GM18868 (cell line): Measurements from ENCODE around the gene NPFF.
"Not testable (repeated sequence)": the region's sequence is repeated elsewhere in the genome, so short reads cannot be mapped to it uniquely, and the experiment has no call there.

Source experiments
- ATAC-seq: cut with Tn5 transposase; IDR thresholded peaks from one replicate; pipeline ENCODE4 v1.9.1; 2021; ENCODE audit warnings: mild to moderate bottlenecking, moderate library complexity; ENCODE audit not compliant: unreplicated experiment

NPFF gene

GRCh38 chr12:53497461-53497860 lies 9.8 kb downstream of the NPFF start:
- ATAC-seq: no peak

- no peak for ATAC-seq
These were observed 10.6 kb downstream of the NPFF start for GRCh38 chr12:53496752-53497032.

DNA sequence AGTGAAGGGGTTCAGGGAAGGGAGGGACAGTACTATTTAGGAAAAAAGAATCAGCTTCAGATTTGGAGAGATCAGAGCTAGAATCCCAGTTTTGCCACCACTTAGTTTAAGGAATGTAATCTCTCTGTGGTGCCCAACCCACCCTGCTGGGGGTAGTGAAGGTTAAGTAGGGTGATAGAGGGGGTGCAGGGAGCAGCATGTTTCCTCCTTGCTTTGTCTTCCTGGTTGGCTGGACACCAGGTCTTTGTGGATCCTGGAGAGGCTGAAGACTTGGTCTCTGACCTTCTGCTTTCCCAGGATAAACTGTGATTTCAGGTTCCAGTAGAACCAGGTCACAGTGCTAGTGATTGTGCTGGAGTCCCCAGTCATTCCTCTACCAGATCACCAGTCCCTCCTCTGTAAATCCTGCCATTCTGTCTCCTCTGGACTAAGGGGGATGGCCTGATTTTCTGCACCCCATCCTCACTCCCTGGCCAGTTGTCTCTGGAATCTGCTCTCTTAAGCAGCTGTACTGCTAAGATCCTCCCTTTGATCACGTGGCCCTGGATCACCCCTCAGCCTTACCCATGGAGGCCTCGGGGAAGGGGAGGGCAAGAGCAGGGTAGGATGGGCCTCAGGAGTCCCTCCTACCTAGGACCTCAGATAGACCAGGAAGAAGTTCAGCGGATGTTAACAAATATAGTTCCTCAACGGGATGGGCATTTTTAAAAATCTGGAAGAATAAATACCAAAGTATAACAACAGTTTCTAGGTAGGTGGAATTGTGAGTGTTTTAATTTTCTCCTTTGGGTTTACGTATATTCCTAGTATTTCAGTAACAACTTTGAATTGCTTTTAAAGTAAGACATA lies 11.2 kb downstream of the NPFF start:
- no peak for ATAC-seq

GRCh38 chr12:53493610-53494391 lies 13.5 kb downstream of the NPFF start:
- ATAC-seq: no peak

DNA sequence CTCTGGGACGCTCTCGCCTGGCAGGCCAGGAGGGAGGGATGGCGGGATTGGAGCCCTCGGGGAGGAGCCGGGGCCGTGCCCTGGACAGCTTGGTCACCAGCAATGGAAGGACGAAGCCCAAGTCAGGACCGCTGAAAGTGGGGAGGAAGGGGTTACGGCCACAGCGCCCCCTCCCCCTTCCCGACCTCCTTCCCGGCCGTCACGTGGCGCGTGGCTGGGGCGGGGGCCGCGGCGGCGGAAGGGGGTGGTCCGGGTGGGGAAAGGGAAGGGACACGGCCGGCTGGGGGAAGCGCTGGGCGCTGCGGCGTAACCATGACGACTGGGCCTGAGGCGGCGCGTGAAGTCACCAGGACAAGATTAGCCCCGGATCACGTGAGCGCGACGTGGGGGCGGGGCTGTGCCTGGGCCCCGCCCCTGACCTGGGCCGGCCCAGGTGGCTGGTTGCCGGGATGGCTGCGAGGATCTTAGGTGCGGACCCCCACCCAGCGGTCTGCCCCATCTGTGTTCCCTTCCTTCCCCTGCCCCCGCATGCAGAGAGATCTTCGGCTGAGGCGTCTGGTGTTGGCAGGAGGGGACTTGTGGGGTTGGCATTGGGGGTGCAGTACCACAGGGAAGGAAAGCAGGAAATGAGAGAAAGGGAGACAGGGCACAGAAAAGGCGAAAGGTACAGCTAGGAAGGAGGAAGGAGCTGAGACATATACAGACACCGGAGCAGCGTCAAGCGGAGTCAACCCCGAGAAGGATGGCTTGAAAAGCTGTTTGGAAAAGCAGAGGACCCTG lies 14.3 kb downstream of the NPFF start:
- ATAC-seq: peak; percentile 93

DNA sequence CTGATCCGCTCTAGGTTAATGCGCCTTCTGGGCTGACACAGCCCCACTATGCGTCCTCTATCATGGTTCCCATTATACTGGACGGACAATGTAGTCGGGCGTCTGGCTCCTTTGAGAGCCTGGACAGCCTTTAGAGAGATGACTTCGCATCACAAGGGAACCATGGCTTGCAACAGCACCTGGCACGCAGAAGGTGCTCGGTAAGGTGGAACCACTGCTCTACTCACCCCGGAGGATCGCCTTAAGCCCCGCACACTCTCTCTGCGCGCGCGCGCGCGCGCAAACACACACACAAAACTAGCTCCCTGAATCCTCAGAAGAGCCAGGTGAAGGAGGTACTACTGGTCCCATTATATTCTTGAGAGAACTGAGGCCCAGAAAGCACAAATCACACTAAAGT lies 15.1 kb downstream of the NPFF start:
- ATAC-seq: no peak

DNA sequence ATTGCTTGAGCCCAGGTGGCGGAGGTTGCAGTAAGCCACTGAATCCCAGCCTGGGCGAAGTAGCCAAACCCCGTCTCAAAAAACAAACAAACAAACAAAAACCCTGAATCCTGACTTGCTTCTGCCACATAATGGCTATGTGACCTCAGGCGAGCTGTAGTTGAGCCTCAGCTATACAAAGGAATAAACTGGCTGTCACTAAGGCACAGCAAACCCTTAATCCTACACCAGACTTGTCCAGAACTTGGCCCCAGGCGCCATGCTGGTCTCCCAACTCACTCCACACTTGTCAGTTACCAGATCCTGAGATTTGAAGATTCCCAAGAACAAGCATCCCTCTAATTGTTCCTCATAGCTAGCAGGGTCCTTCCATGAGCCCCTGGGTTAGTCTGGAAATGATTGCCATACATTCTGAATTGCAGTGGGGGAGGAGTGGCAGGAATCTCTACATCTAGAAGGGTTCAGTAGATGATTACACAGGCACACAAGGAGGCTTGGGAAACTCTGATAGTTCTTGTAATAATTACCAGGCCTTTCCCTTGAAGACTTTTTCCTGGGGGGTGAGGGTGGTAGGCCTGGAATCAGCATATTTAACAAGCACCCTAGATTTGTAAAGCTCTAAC lies 17.9 kb downstream of the NPFF start:
- no peak for ATAC-seq

GRCh38 chr12:53486736-53487487 lies 20.4 kb downstream of the NPFF start:
- ATAC-seq: no peak

DNA sequence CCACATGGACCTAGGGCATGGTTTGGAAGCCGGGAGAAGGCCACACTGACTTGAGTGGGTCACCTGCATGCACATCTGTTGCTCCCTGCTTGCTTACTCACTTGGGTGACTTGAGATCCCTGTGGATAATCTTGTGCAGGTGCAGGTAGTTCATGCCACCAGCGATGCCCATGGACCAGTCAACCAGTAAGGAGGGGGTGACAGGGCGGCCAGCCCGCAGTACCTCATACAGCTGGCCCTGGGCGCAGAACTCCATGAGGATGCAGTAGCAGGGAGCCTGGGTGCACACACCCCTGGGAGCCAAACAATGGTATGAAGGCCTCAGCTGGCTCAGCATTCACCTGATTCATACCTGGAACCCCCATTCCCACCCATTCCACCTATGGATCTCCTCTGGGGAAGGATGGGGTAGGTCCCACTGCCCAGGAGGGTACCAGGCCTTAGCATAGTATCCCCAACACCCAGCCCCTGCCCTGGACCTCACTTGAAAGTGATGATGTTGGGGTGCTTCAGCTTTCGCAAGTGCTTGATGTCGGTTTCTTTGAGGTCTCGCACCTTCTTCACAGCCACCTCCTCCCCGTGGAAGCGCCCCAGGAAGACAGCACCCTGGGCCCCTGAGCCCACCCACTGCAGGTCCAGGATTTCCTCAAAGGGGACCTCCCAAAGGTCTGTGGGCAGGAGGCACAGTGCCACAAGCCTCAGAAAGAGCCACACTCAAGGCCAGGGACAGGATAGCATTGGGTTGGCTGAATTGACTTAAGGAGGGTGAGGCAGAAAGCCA lies 21.1 kb downstream of the NPFF start:
- no peak for ATAC-seq

GRCh38 chr12:53484686-53485575 lies 22.4 kb downstream of the NPFF start:
- ATAC-seq: no peak

DNA sequence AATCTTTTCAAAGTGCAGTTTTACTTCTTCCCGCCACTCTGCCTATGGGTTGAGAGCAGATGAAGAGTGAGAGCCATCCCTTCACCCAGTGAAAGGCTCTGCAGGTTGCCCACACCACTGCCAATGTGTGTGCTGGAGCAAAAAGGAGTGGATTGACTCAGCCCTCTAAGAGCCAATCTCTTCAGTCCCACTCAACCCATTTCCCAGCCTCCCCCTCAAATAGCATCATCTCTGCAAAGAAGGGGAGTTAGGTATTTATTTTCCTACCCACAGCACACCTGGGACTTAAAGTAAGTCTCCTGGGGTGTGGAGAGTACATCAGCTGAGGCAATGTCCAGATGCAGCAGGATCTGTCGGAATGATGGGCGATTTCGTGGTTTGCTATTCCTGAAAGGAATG lies 23.3 kb downstream of the NPFF start:
- ATAC-seq: no peak

- no peak for ATAC-seq
These were observed 23.9 kb downstream of the NPFF start for GRCh38 chr12:53483225-53483978.

GRCh38 chr12:53482626-53483168 lies 24.6 kb downstream of the NPFF start:
- no peak for ATAC-seq

- no peak for ATAC-seq
These were observed 25.2 kb downstream of the NPFF start for GRCh38 chr12:53481939-53482586.

DNA sequence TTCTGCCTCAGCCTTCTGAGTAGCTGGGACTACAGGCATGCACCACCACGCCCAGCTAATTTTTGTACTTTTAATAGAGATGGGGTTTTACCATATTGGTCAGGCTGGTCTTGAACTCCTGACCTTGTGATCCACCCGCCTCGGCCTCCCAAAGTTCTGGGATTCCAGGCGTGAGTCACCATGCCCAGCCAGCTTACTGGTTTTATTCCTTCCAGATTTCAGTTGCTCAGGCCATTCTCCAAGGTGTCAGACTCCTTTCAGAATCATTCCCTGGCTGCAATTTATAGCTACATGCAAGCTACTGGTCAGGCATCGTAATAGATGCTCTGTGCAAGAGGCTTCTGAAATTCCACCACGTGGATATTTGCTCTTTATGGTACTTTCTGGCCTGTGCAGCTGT lies 25.8 kb downstream of the NPFF start:
- not testable (repeated sequence) for ATAC-seq

GRCh38 chr12:53480491-53481442 lies 26.5 kb downstream of the NPFF start:
- no peak for ATAC-seq
